Endothelial cell of umbilical vein (primary cell): Measurements from ENCODE around the gene CBFB. TPM values are rescaled to one million over a fixed set of nuclear protein-coding genes. Genes with fewer than 3 reads are reported as not detected.

Source experiments
- BruUV-seq: library from RNA; stranded (reverse); fragments of 400-500 nt; replicated peaks from 2 replicates; lab custom pipeline; 2021; lab: Mats Ljungman, UMichigan
- CTCF ChIA-PET: fragments of 300-600, 350-600 bp; sonication (Branson Sonifier 250); formaldehyde crosslinking; loops from one replicate; lab custom pipeline; 2021; ENCODE audit warnings: antibody characterized with exemption, inconsistent platforms; lab: Charles Lee
- POLR2A ChIA-PET: fragments of 300-600, 350-600 bp; sonication (Branson Sonifier 250); formaldehyde crosslinking; loops from one replicate; lab custom pipeline; 2021; ENCODE audit warnings: antibody characterized with exemption, inconsistent platforms; lab: Charles Lee
- DNase-seq: peaks from one replicate; pipeline ENCODE4 v3.0.0-alpha.2; 2011; ENCODE audit warnings: low read depth, low spot score
- FAIRE-seq: peaks from 2 replicates; lab custom pipeline; 2011; peaks lifted over from hg19 to GRCh38; lab: Jason Lieb, UNC
- H2AFZ ChIP-seq: 2 replicates; pipeline ENCODE4 v1.6.0; 2012; ENCODE audit warnings: low read depth, low read length, control low read depth, inconsistent platforms
- H3K27ac ChIP-seq: 2 replicates; pipeline ENCODE4 v1.5.1; 2011; ENCODE audit warnings: low read depth, mild to moderate bottlenecking, control low read depth, low read length, moderate library complexity; ENCODE audit not compliant: insufficient read depth
- H3K27me3 ChIP-seq, 2 experiments: 2 replicates each; pipeline versions ENCODE4 v1.6.0 to v1.6.1; 2011; ENCODE audit warnings: low read length in 2 of 2, mixed read lengths in 1 of 2; ENCODE audit not compliant: control insufficient read depth in 2 of 2, insufficient read depth in 2 of 2
- H3K36me3 ChIP-seq, 2 experiments: 2 replicates in 1 of 2; 3 replicates in 1 of 2; pipeline ENCODE4 v1.5.1; 2011; ENCODE audit warnings: low read length in 2 of 2, mild to moderate bottlenecking in 1 of 2, moderate library complexity in 1 of 2; ENCODE audit not compliant: control insufficient read depth in 2 of 2, insufficient read depth in 2 of 2; ENCODE audit errors: extremely low read depth in 1 of 2
- H3K4me1 ChIP-seq: 3 replicates; pipeline ENCODE4 v1.5.1; 2011; ENCODE audit warnings: mild to moderate bottlenecking, low read length; ENCODE audit not compliant: control insufficient read depth, insufficient read depth; ENCODE audit errors: extremely low read depth
- H3K4me2 ChIP-seq: 2 replicates; pipeline ENCODE4 v1.6.1; 2011; ENCODE audit warnings: low read length, control low read depth, mixed read lengths; ENCODE audit not compliant: insufficient read depth
- H3K4me3 ChIP-seq, 3 experiments: fragments of 200-600 bp in 1 of 3; sonication (generic), shearing (Covaris generic) in 1 of 3; replicated peaks in 1 of 3; 2 replicates each; pipeline ENCODE4 v1.5.1; 2011 to 2016; ENCODE audit warnings: control low read depth in 3 of 3, low read length in 3 of 3, mild to moderate bottlenecking in 2 of 3, inconsistent platforms in 1 of 3, low read depth in 1 of 3, moderate library complexity in 1 of 3; ENCODE audit not compliant: insufficient read depth in 1 of 3
- H3K79me2 ChIP-seq: 2 replicates; pipeline ENCODE4 v1.6.0; 2012; ENCODE audit warnings: low read length, inconsistent platforms; ENCODE audit not compliant: control insufficient read depth, insufficient read depth
- H3K9ac ChIP-seq: replicated peaks from 2 replicates; pipeline ENCODE3; 2011; ENCODE audit warnings: low read length, control low read depth; ENCODE audit not compliant: insufficient read depth; ENCODE audit errors: extremely low read depth
- H3K9me1 ChIP-seq: replicated peaks from 3 replicates; pipeline ENCODE4 v1.6.0; 2011; ENCODE audit warnings: mild to moderate bottlenecking, low read length; ENCODE audit not compliant: control insufficient read depth, insufficient read depth; ENCODE audit errors: extremely low read depth
- H3K9me3 ChIP-seq: replicated peaks from 2 replicates; pipeline ENCODE4 v1.5.1; 2012; ENCODE audit warnings: low read length, inconsistent platforms; ENCODE audit not compliant: control insufficient read depth, insufficient read depth
- H4K20me1 ChIP-seq: replicated peaks from 2 replicates; pipeline ENCODE3; 2011; ENCODE audit warnings: mild to moderate bottlenecking, low read length; ENCODE audit not compliant: control insufficient read depth, insufficient read depth; ENCODE audit errors: extremely low read depth
- CTCF ChIP-seq, 2 donors: IDR thresholded peaks; 1 replicate in 1 of 2; 2 replicates in 1 of 2; pipeline ENCODE4 v1.5.1; 2011; ENCODE audit warnings: low read length in 2 of 2, mild to moderate bottlenecking in 2 of 2, moderate library complexity in 2 of 2, control low read depth in 1 of 2, inconsistent platforms in 1 of 2, low read depth in 1 of 2; ENCODE audit not compliant: insufficient read depth in 1 of 2; ENCODE audit errors: extremely low read depth in 1 of 2
- EZH2 ChIP-seq: IDR thresholded peaks from 2 replicates; pipeline ENCODE4 v1.6.1; 2012; ENCODE audit warnings: borderline replicate concordance, low read depth, mild to moderate bottlenecking, moderate library complexity, low read length, inconsistent platforms; ENCODE audit not compliant: severe bottlenecking
- FOS ChIP-seq: IDR thresholded peaks from 2 replicates; pipeline ENCODE4 v1.6.1; 2011; ENCODE audit warnings: mild to moderate bottlenecking, low read length, moderate library complexity, borderline replicate concordance; ENCODE audit not compliant: insufficient read depth
- GATA2 ChIP-seq: IDR thresholded peaks from 2 replicates; pipeline ENCODE4 v1.7.0; 2011; ENCODE audit warnings: low read depth, mild to moderate bottlenecking, moderate library complexity, mixed read lengths, low read length; ENCODE audit not compliant: insufficient read length, insufficient read depth
- JUN ChIP-seq: IDR thresholded peaks from 2 replicates; pipeline ENCODE4 v1.6.1; 2011; ENCODE audit warnings: borderline replicate concordance, low read depth; ENCODE audit not compliant: insufficient read length, insufficient read depth
- MAX ChIP-seq: IDR thresholded peaks from 2 replicates; pipeline ENCODE4 v1.6.1; 2011; ENCODE audit not compliant: insufficient read depth, insufficient read length
- MYC ChIP-seq: IDR thresholded peaks from one replicate; pipeline ENCODE4 v1.6.1; 2011; ENCODE audit warnings: mild to moderate bottlenecking, low read depth, low read length
- POLR2A ChIP-seq: IDR thresholded peaks from 2 replicates; pipeline ENCODE4 v1.6.1; 2012; ENCODE audit warnings: low read depth, mild to moderate bottlenecking, control low read depth, low read length
- POLR2AphosphoS5 ChIP-seq: IDR thresholded peaks from 2 replicates; pipeline ENCODE4 v1.6.1; 2012; ENCODE audit warnings: low read depth, mild to moderate bottlenecking, control low read depth, low read length, moderate library complexity; ENCODE audit not compliant: insufficient read depth
- dilution Hi-C: fragments of 300-500 bp; cut with MboI; formaldehyde crosslinking; loops from one replicate; pipeline ENCODE4 v1.15.0; 2019; ENCODE audit warnings: low sequenced_read_pairs; ENCODE audit not compliant: extremely low pct_ligation_motif_present
- intact Hi-C: fragments of 100-400 bp; cut with micrococcal nuclease; formaldehyde crosslinking; loops from one replicate; pipeline ENCODE4 v1.10.0; 2022
- polyA plus RNA-seq, 4 experiments: library from polyadenylated mRNA; depleted of rRNA in 3 of 4; stranded (reverse) in 3 of 4; unstranded in 1 of 4; fragments of >200 nt; gene quantifications; 2 replicates each; pipeline versions ENCODE4 v1.2.1 to v1.2.3, GENCODE V29; 2011 to 2012; ENCODE audit warnings: missing spikeins in 1 of 4
- total RNA-seq: library from RNA; stranded (reverse); gene quantifications from 2 replicates; pipeline ENCODE4 v1.2.3, GENCODE V29; 2021

CBFB gene
- total and polyA plus RNA-seq, 2 donors (not counting 3 experiments of a cell fraction or from before 2014, with no cell fraction given) = 27.8 to 103 TPM

- no peak overlapping the region for H3K27ac ChIP-seq
- no peak for FAIRE-seq
- H4K20me1 ChIP-seq = no peaks in the 10 kb centered on the region
- dilution Hi-C loops (no loop called here), intact Hi-C loops (no loop called here)
- no TSS peak for BruUV-seq
- TF ChIP-seq POLR2A (no peak), POLR2AphosphoS5 (no peak), EZH2 (no peak), MYC (no peak), CTCF (IDR thresholded peaks at IDR 0.05; ENCODE audit: extremely low read depth in 1 of 2, insufficient read depth in 1 of 2, low read depth in 1 of 2, low read length in 2 of 2) (no peak), GATA2 (no peak), JUN (no peak), FOS (no peak), MAX (no peak)
- H3K36me3 ChIP-seq = peaks cover 0 to 3% of the 10 kb centered on the region in 2 experiments
- H3K9ac ChIP-seq = no peak overlapping the region
- peaks cover 59% of the 10 kb centered on the region for H3K79me2 ChIP-seq
- H3K9me1 ChIP-seq = no peaks in the 10 kb centered on the region
- no peaks in the 10 kb centered on the region for H3K27me3 ChIP-seq
- H3K4me1 ChIP-seq = no peaks in the 10 kb centered on the region
- no peak overlapping the region for H2AFZ ChIP-seq
- no peak overlapping the region for H3K4me3 ChIP-seq
- ChIA-PET POLR2A (no interaction called here), CTCF (interaction anchor here (1.2 kb wide), 1 partner anchor 74 kb away, joined by 3 read pairs; no protein-coding TSS in a partner anchor)
- no peak overlapping the region for H3K4me2 ChIP-seq
- DNase-seq = no peak
- H3K9me3 ChIP-seq = no peaks in the 10 kb centered on the region
Measured at GRCh38 chr16:67091906-67092566, 63.1 kb downstream of the CBFB start.
